HepG2 (cell line): ENCODE measurements around the gene ATP6V0A1. TPM values are rescaled to one million over a fixed set of nuclear protein-coding genes. Genes with fewer than 3 reads are reported as not detected.

Experiments used
- ATF7-NPFF ChIP-seq: sonication (generic); formaldehyde crosslinking; IDR thresholded peaks from 2 replicates; pipeline ENCODE4 v1.8.1; 2023; ENCODE audit warnings: mild to moderate bottlenecking, low read depth, missing genetic modification reagents, moderate library complexity
- CREB3 ChIP-seq: sonication (generic); formaldehyde crosslinking; IDR thresholded peaks from 2 replicates; pipeline ENCODE4 v1.5.0; 2020; ENCODE audit warnings: missing genetic modification reagents
- FOXO4 ChIP-seq: sonication (generic); formaldehyde crosslinking; conservative IDR thresholded peaks from 2 replicates; pipeline ENCODE4 v1.8.1; 2023; ENCODE audit warnings: missing genetic modification reagents
- FOXP1 ChIP-seq, 2 experiments: fragments of 450-650 bp in 1 of 2; IDR thresholded peaks; 2 replicates each; pipeline ENCODE4 v1.6.1; 2017 to 2018; ENCODE audit warnings: antibody characterized with exemption in 1 of 2
- GFI1 ChIP-seq: sonication (generic); formaldehyde crosslinking; IDR thresholded peaks from 2 replicates; pipeline ENCODE4 v1.5.0; 2020; ENCODE audit warnings: missing genetic modification reagents, mild to moderate bottlenecking, borderline replicate concordance
- HMG20A ChIP-seq: IDR thresholded peaks from 2 replicates; pipeline ENCODE4 v1.6.1; 2016; ENCODE audit warnings: borderline replicate concordance
- HNF4G ChIP-seq, 2 experiments: sonication (generic) in 1 of 2; formaldehyde crosslinking in 1 of 2; IDR thresholded peaks; 2 replicates each; pipeline versions ENCODE4 v1.4.0 to v1.6.1; 2011 to 2020; ENCODE audit warnings: borderline replicate concordance in 2 of 2, low read depth in 2 of 2, mild to moderate bottlenecking in 2 of 2, low read length in 1 of 2, missing genetic modification reagents in 1 of 2, moderate library complexity in 1 of 2
- IRF9 ChIP-seq: sonication (generic); formaldehyde crosslinking; IDR thresholded peaks from 2 replicates; pipeline ENCODE4 v1.8.0; 2022; ENCODE audit warnings: missing genetic modification reagents, mild to moderate bottlenecking, borderline replicate concordance
- KDM3A ChIP-seq: IDR thresholded peaks from 2 replicates; pipeline ENCODE4 v1.6.1; 2018; ENCODE audit warnings: low read depth, missing compliant biosample characterization
- KDM6A ChIP-seq: IDR thresholded peaks from 2 replicates; pipeline ENCODE4 v1.6.1; 2016; ENCODE audit warnings: low read depth
- KMT2A ChIP-seq: sonication (generic); formaldehyde crosslinking; IDR thresholded peaks from 2 replicates; pipeline ENCODE4 v1.4.0; 2020; ENCODE audit warnings: missing genetic modification reagents
- LCORL ChIP-seq, 2 experiments: fragments of 450-650 bp in 1 of 2; sonication (generic) in 1 of 2; formaldehyde crosslinking in 1 of 2; IDR thresholded peaks; 2 replicates each; pipeline versions ENCODE4 v1.5.0 to v1.6.1; 2017 to 2020; ENCODE audit warnings: antibody characterized with exemption in 1 of 2, missing genetic modification reagents in 1 of 2
- MBD4 ChIP-seq: IDR thresholded peaks from 2 replicates; pipeline ENCODE4 v1.6.1; 2012; ENCODE audit warnings: low read length, inconsistent platforms, borderline replicate concordance
- MTA3 ChIP-seq: sonication (generic); formaldehyde crosslinking; IDR thresholded peaks from 2 replicates; pipeline ENCODE4 v1.4.0; 2020; ENCODE audit warnings: missing genetic modification reagents
- NFE2L2 ChIP-seq: fragments of 150-350 bp; IDR thresholded peaks from 2 replicates; pipeline ENCODE4 v1.6.1; 2014; ENCODE audit warnings: low read length
- POGZ ChIP-seq: sonication (generic); formaldehyde crosslinking; IDR thresholded peaks from 2 replicates; pipeline ENCODE4 v1.4.0; 2020; ENCODE audit warnings: mild to moderate bottlenecking, missing genetic modification reagents
- TBX3 ChIP-seq: fragments of 450-650 bp; IDR thresholded peaks from 2 replicates; pipeline ENCODE4 v1.6.1; 2017; ENCODE audit warnings: antibody characterized with exemption, mild to moderate bottlenecking, inconsistent platforms, borderline replicate concordance
- TCF7 ChIP-seq: sonication (generic); IDR thresholded peaks from 2 replicates; pipeline ENCODE4 v1.6.1; 2016; ENCODE audit warnings: antibody characterized with exemption, low read depth
- ZEB1 ChIP-seq: IDR thresholded peaks from 2 replicates; pipeline ENCODE4 v1.6.1; 2012; ENCODE audit warnings: mild to moderate bottlenecking, low read depth, inconsistent platforms; ENCODE audit not compliant: insufficient replicate concordance
- ZKSCAN8 ChIP-seq: IDR thresholded peaks from 2 replicates; pipeline ENCODE4 v1.6.1; 2016; ENCODE audit warnings: borderline replicate concordance, missing genetic modification reagents, missing compliant biosample characterization
- ZNF10 ChIP-seq: sonication (generic); formaldehyde crosslinking; IDR thresholded peaks from 2 replicates; pipeline ENCODE4 v1.4.0; 2020; ENCODE audit warnings: mild to moderate bottlenecking, low read depth, missing genetic modification reagents, borderline replicate concordance
- ZNF101 ChIP-seq: sonication (generic); formaldehyde crosslinking; IDR thresholded peaks from 2 replicates; pipeline ENCODE4 v1.4.0; 2020; ENCODE audit warnings: mild to moderate bottlenecking, low read depth, missing genetic modification reagents, borderline replicate concordance
- ZNF124 ChIP-seq: sonication (generic); formaldehyde crosslinking; IDR thresholded peaks from 2 replicates; pipeline ENCODE4 v1.4.0; 2020; ENCODE audit warnings: missing genetic modification reagents
- ZNF414 ChIP-seq: sonication (generic); formaldehyde crosslinking; IDR thresholded peaks from 2 replicates; pipeline ENCODE4 v1.5.0; 2020; ENCODE audit warnings: missing genetic modification reagents
- ZNF510 ChIP-seq: sonication (generic); formaldehyde crosslinking; IDR thresholded peaks from 2 replicates; pipeline ENCODE4 v1.4.0; 2020; ENCODE audit warnings: low read depth, mild to moderate bottlenecking, missing genetic modification reagents
- ZNF580 ChIP-seq: IDR thresholded peaks from 2 replicates; pipeline ENCODE4 v1.6.1; 2016; ENCODE audit warnings: low read depth, borderline replicate concordance
- ZNF792 ChIP-seq: IDR thresholded peaks from 2 replicates; pipeline ENCODE4 v1.6.1; 2016
- polyA plus RNA-seq, 8 experiments: library from polyadenylated mRNA; depleted of rRNA in 3 of 8; stranded (reverse) in 7 of 8; unstranded in 1 of 8; fragments of >200 nt; fragmentation: Illumina TruSeq in 4 of 8; extraction: Trizol in 4 of 8; gene quantifications; 2 replicates each; pipeline versions ENCODE4 v1.2.1 to v1.2.3, GENCODE V29; 2011 to 2016; ENCODE audit warnings: low read depth in 4 of 8, missing spikeins in 1 of 8, mixed read lengths in 1 of 8; ENCODE audit not compliant: insufficient read depth in 1 of 8
- total RNA-seq, 5 experiments: library from RNA; depleted of rRNA; stranded (reverse); fragments of >200 nt; fragmentation: Illumina TruSeq; extraction: Trizol; gene quantifications; 2 replicates each; pipeline ENCODE4 v1.2.3, GENCODE V29; 2016; ENCODE audit warnings: low read depth in 1 of 5

Gene ATP6V0A1
- total and polyA plus RNA-seq, 2 of the 13 experiments (the other 11 are each of a cell fraction or from before 2014, with no cell fraction given): 27.9 to 54.1 TPM

GRCh38 chr17:42463976-42464400 lies 5.3 kb downstream of the ATP6V0A1 start (continued):
- TF ChIP-seq CREB3 (CRISPR knock-in tag) (0 out of 2 replicates have a peak, but pooled peaks have one; percentile 52), TCF7 (no peak), ZNF414 (CRISPR knock-in tag) (no peak), ZNF510 (CRISPR knock-in tag) (no peak), ZNF792 (CRISPR knock-in tag) (peak; percentile 78), ZKSCAN8 (0 out of 2 replicates have a peak, but pooled peaks have one; percentile 20), HNF4G (IDR thresholded peaks at IDR 0.05; ENCODE audit: borderline replicate concordance, low read depth, low read length) (peak; percentile 97), HNF4G (CRISPR knock-in tag; IDR thresholded peaks at IDR 0.05; ENCODE audit: borderline replicate concordance, low read depth) (peak; percentile 78; the same call in 1 of the 2 replicates), KDM3A (CRISPR knock-in tag) (no peak), POGZ (0 out of 2 replicates have a peak, but pooled peaks have one; percentile 20), NFE2L2 (peak; percentile 31; the same call in 1 of the 2 replicates), KDM6A (peak; percentile 76), ZNF124 (no peak), ZNF10 (CRISPR knock-in tag) (no peak), LCORL (IDR thresholded peaks at IDR 0.05) (no peak), LCORL (CRISPR knock-in tag; IDR thresholded peaks at IDR 0.05) (no peak), MTA3 (CRISPR knock-in tag) (no peak), TBX3 (no peak), FOXP1 (IDR thresholded peaks at IDR 0.05) (no peak), FOXP1 (CRISPR knock-in tag; IDR thresholded peaks at IDR 0.05) (peak; percentile 48; the same call in 1 of the 2 replicates), ZNF580 (CRISPR knock-in tag) (peak; percentile 56; the same call in 1 of the 2 replicates), KMT2A (CRISPR knock-in tag) (peak; percentile 55; the same call in 1 of the 2 replicates), MBD4 (no peak), ATF7-NPFF (no peak), GFI1 (peak; percentile 88), HMG20A (CRISPR knock-in tag) (peak; percentile 36; the same call in 1 of the 2 replicates), ZNF101 (CRISPR knock-in tag) (no peak), IRF9 (CRISPR knock-in tag) (no peak), FOXO4 (CRISPR knock-in tag) (no peak), ZEB1 (no peak)
